ENCODE data around the gene IFNA17. TPM values are rescaled to one million over a fixed set of nuclear protein-coding genes. Genes with fewer than 3 reads are reported as not detected.

IFNA17 gene
- total and polyA plus RNA-seq, 2 donors (not counting 3 experiments of a cell fraction or from before 2014, with no cell fraction given) = not detected

DNA sequence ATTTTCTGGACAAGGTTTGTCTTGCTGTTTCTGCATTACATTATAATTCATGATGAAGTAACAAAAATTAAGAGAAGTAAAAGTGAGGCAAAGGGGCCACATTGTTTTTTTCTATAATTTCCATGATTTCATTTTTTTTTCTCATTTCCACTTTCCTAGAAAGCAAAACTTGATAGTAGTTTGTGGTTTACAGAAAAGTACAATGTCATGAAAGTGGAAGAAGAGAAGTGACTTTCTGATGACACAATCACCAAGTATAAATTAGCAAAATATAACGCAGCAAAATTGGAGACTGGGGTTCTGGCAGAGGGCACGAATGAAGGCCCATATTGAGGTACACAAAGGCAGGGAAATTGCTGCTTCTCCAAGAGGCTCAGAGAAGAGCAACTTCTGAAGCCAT, 16.8 kb upstream of the IFNA17 start:
- POLR2A ChIA-PET = no interaction called here
- BruUV-seq (replicated peaks) = no TSS peak
- Histone ChIP-seq H3K4me1 (ENCODE audit: control insufficient read depth, extremely low read depth, insufficient read depth, low read length) (no peaks in the 10 kb centered on the region), H3K4me2 (ENCODE audit: insufficient read depth, low read length) (no peak overlapping the region), H3K9ac (replicated peaks; ENCODE audit: extremely low read depth, insufficient read depth, low read length) (no peak overlapping the region), H3K27ac (ENCODE audit: insufficient read depth, low read depth, low read length) (no peak overlapping the region), H3K9me1 (replicated peaks; ENCODE audit: control insufficient read depth, extremely low read depth, insufficient read depth, low read length) (peaks cover 2% of the 10 kb centered on the region), H4K20me1 (replicated peaks; ENCODE audit: control insufficient read depth, extremely low read depth, insufficient read depth, low read length) (peaks cover 2% of the 10 kb centered on the region), H3K27me3 (ENCODE audit: control insufficient read depth in 2 of 2, insufficient read depth in 2 of 2, low read length in 2 of 2) (peaks cover 5 to 20% of the 10 kb centered on the region in 2 experiments), H2AFZ (ENCODE audit: low read depth, low read length) (no peak overlapping the region), H3K79me2 (ENCODE audit: control insufficient read depth, insufficient read depth, low read length) (no peaks in the 10 kb centered on the region), H3K9me3 (replicated peaks; ENCODE audit: control insufficient read depth, insufficient read depth, low read length) (no peaks in the 10 kb centered on the region), H3K36me3 (ENCODE audit: control insufficient read depth in 2 of 2, extremely low read depth in 1 of 2, insufficient read depth in 2 of 2, low read length in 2 of 2) (no peaks in the 10 kb centered on the region), H3K4me3 (replicated peaks in 1 of 3; ENCODE audit: insufficient read depth in 1 of 3, low read depth in 1 of 3, low read length in 3 of 3) (no peak overlapping the region)
- CTCF ChIA-PET = interaction anchor here (1.8 kb wide), 1 partner anchor 9 kb away, joined by 5 read pairs; no protein-coding TSS in a partner anchor
- intact Hi-C loops (cut with micrococcal nuclease) = no loop called here
- dilution Hi-C loops (cut with MboI; ENCODE audit: extremely low pct_ligation_motif_present, low sequenced_read_pairs) = no loop called here
- FAIRE-seq (no peak), DNase-seq (ENCODE audit: low read depth, low spot score) (no peak)
- TF ChIP-seq POLR2AphosphoS5 (IDR thresholded peaks at IDR 0.05; ENCODE audit: insufficient read depth, low read depth, low read length) (no peak), FOS (IDR thresholded peaks at IDR 0.05; ENCODE audit: borderline replicate concordance, insufficient read depth, low read length) (no peak), EZH2 (IDR thresholded peaks at IDR 0.05; ENCODE audit: borderline replicate concordance, low read depth, low read length, severe bottlenecking) (no peak), POLR2A (IDR thresholded peaks at IDR 0.05; ENCODE audit: low read depth, low read length) (no peak), GATA2 (IDR thresholded peaks at IDR 0.05; ENCODE audit: insufficient read depth, insufficient read length, low read depth, low read length) (no peak), MYC (IDR thresholded peaks at IDR 0.05; ENCODE audit: low read depth, low read length) (no peak), MAX (IDR thresholded peaks at IDR 0.05; ENCODE audit: insufficient read depth, insufficient read length) (no peak), JUN (IDR thresholded peaks at IDR 0.05; ENCODE audit: borderline replicate concordance, insufficient read depth, insufficient read length, low read depth) (no peak)
- TF ChIP-seq, protein P1, sequence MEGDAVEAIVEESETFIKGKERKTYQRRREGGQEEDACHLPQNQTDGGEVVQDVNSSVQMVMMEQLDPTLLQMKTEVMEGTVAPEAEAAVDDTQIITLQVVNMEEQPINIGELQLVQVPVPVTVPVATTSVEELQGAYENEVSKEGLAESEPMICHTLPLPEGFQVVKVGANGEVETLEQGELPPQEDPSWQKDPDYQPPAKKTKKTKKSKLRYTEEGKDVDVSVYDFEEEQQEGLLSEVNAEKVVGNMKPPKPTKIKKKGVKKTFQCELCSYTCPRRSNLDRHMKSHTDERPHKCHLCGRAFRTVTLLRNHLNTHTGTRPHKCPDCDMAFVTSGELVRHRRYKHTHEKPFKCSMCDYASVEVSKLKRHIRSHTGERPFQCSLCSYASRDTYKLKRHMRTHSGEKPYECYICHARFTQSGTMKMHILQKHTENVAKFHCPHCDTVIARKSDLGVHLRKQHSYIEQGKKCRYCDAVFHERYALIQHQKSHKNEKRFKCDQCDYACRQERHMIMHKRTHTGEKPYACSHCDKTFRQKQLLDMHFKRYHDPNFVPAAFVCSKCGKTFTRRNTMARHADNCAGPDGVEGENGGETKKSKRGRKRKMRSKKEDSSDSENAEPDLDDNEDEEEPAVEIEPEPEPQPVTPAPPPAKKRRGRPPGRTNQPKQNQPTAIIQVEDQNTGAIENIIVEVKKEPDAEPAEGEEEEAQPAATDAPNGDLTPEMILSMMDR (IDR thresholded peaks at IDR 0.05; ENCODE audit: extremely low read depth in 1 of 2, insufficient read depth in 1 of 2, low read depth in 1 of 2, low read length in 2 of 2) = no peak
